HPDE6-E6E7 (cell line): ENCODE measurements around the gene TMPRSS9.
"Not testable (repeated sequence)": the region's sequence is repeated elsewhere in the genome, so short reads cannot be mapped to it uniquely, and the experiment has no call there.

Source experiments
- DNase-seq: peaks from one replicate; pipeline ENCODE4 v3.0.0; 2011; ENCODE audit warnings: missing footprints; ENCODE audit errors: extremely low spot score

The TMPRSS9 gene

GRCh38 chr19:2458776-2459175 is 98.7 kb downstream of the TMPRSS9 start:
- DNase-seq = not testable (repeated sequence)

DNA sequence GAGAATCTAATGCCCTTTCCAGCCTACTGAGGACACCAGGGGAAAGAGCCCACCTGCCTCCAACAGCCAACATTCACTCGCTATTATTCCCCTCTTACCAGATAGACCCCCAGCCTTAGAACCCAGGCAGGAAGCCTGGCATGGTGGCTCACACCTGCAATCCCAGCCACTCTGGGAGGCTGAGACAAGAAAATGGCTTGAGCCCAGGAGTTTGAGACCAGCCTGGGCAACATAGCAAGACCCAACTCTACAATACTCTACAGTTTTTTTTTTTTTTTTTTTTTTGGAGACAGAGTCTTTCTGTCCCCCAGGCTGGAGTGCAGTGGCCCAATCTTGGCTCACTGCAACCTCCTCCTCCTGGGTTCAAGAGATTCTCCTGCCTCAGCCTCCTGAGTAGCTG is 100.2 kb downstream of the TMPRSS9 start:
- no peak for DNase-seq

GRCh38 chr19:2461751-2462634 is 101.9 kb downstream of the TMPRSS9 start:
- DNase-seq = peak; percentile 51

DNA sequence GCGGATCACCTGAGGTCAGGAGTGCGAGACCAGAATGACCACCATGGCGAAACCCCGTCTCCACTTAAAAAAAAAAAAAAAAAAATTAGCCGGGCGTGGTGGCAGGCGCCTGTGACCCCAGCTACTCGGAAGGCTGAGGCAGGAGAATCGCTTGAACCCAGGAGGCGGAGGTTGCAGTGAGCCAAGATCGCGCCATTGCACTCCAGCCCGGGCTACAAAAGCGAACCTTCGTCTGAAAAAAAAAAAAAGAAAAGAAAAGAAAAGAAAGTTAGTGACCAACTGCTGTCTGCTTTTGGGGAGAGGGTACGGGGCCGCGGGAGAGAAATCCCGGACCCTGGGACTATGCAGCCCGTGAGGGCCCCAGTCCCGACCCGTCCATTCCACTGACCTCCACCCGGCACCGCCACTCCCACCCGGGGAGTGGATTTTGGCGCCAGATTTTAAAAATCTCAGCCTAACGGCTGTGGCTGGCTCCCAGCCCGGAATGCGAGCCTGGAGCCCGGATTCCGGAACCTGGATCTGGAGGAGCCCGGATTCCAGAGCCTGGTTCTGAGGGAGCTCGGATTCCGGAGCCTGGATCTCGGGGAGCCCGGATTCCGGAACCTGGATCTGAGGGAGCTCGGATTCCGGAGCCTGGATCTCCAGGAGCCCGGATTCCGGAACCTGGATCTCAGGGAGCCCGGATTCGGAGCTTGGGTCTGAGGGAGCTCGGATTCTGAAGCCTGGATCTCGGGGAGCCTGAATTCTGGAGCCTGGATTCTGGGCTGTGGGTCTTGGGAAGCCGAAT is 102.8 kb downstream of the TMPRSS9 start:
- peak; percentile 47 for DNase-seq

DNA sequence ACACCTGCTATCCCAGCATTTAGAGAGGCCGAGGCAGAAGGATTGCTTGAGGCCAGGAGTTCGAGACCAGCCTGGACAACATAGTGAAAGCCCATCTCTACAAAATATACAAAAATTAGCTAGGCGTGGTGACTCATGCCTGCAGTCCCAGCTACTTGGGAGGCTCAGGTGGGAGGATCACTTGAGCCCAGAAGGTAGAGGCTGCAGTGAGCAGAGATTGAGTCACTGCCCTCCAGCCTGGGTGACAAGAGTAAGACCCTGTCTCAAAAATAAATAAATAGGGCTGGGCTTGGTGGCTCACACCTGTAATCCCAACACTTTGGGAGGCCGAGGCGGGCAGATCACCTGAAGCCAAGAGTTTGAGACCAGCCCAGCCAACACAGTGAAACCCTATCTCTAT is 103.6 kb downstream of the TMPRSS9 start:
- not testable (repeated sequence) for DNase-seq

GRCh38 chr19:2464389-2464788 is 104.3 kb downstream of the TMPRSS9 start:
- DNase-seq = no peak

GRCh38 chr19:2468596-2468995 is 108.5 kb downstream of the TMPRSS9 start:
- no peak for DNase-seq

GRCh38 chr19:2469102-2469914 is 109.2 kb downstream of the TMPRSS9 start:
- peak; percentile 65 for DNase-seq

DNA sequence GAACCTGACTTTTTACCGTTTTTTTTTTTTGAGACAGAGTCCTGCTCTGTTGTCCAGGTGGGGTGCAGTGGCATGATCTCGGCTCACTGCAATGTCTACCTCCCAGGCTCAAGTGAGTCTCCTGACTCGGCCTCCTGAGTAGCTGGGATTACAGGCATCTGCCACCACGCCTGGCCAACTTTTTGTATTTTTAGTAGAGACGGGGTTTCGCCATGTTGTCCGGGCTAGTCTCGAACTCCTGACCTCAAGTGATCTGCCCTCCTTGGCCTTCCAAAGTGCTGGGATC is 109.8 kb downstream of the TMPRSS9 start:
- not testable (repeated sequence) for DNase-seq

GRCh38 chr19:2474232-2475017 is 114.4 kb downstream of the TMPRSS9 start:
- peak; percentile 74 for DNase-seq

- peak; percentile 52 for DNase-seq
Observed at GRCh38 chr19:2475018-2475701, 115.1 kb downstream of the TMPRSS9 start.
